BLaER1 (cell line): ENCODE results near the gene KSR2.

Experiments
- H3K27ac ChIP-seq: shearing (Covaris generic); formaldehyde crosslinking; 2 replicates; pipeline ENCODE4 v1.8.1; 2022
- H3K27me3 ChIP-seq: shearing (Covaris generic); formaldehyde crosslinking; 2 replicates; pipeline ENCODE4 v1.8.1; 2022
- H3K36me3 ChIP-seq: shearing (Covaris generic); formaldehyde crosslinking; 2 replicates; pipeline ENCODE4 v1.8.1; 2022
- H3K4me1 ChIP-seq: shearing (Covaris generic); formaldehyde crosslinking; 2 replicates; pipeline ENCODE4 v1.8.1; 2022
- H3K4me2 ChIP-seq: shearing (Covaris generic); formaldehyde crosslinking; 2 replicates; pipeline ENCODE4 v1.8.1; 2022
- H3K4me3 ChIP-seq: shearing (Covaris generic); formaldehyde crosslinking; 2 replicates; pipeline ENCODE4 v1.8.1; 2022
- H3K9ac ChIP-seq: shearing (Covaris generic); formaldehyde crosslinking; 2 replicates; pipeline ENCODE4 v1.8.1; 2022
- H3K9me3 ChIP-seq: shearing (Covaris generic); formaldehyde crosslinking; 2 replicates; pipeline ENCODE4 v1.8.1; 2022
- H4K20me1 ChIP-seq: shearing (Covaris generic); formaldehyde crosslinking; 2 replicates; pipeline ENCODE4 v1.8.1; 2022
- Cebpa-rat ChIP-seq: shearing (Covaris generic); IDR thresholded peaks from 2 replicates; pipeline ENCODE4 v1.8.1; 2022

KSR2 gene

DNA sequence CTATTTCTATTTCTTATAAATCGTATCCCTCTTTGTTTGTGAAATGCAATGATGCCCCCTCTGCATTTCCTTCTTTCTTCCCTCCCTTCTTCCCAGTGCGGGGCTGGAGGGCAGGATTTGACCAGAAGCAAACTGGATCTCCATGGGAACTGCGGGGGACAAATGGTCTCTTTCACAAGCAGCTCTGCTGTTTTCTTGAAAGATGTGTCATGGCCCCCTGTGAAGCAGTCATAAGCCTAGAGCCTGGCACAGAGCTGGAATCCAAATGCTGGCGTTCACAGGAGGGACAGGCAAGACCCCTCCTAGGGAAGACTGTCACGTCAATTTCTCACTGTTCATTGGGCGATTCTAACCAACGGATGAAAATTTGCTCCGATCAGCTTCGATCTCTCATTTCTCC is 403.9 kb downstream of the KSR2 start:
- Histone ChIP-seq H3K36me3 (no peaks in the 10 kb centered on the region), H3K4me3 (no peak overlapping the region), H4K20me1 (no peaks in the 10 kb centered on the region), H3K27ac (no peak overlapping the region), H3K4me1 (peaks cover 15% of the 10 kb centered on the region), H3K4me2 (no peak overlapping the region), H3K27me3 (no peaks in the 10 kb centered on the region; the same call in 1 of the 2 replicates), H3K9me3 (no peaks in the 10 kb centered on the region), H3K9ac (no peak overlapping the region)
- no peak for TF ChIP-seq Cebpa-rat

DNA sequence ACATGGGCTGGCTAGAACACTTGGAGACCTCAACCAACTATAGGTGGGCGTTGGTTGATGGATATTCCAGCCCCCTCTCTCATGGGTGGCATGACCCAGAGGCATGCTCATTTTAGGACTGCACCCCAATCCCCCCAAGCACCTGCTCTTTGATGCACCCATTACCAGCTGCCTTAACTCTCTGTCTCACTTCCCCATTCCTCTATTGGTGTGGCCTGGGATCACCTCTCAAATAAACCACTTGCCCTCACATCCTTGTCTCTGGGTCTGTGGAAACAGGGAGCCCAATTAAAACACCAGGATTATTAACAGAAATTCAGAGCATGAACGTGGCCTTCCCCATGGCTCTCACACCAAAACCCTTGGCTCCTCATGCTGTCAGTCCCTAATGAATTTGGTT is 405.1 kb downstream of the KSR2 start:
- no peak overlapping the region for H3K9ac ChIP-seq
- no peaks in the 10 kb centered on the region; the same call in 1 of the 2 replicates for H3K27me3 ChIP-seq
- H3K4me3 ChIP-seq: no peak overlapping the region
- H3K4me2 ChIP-seq: no peak overlapping the region
- H3K4me1 ChIP-seq: peaks cover 15% of the 10 kb centered on the region
- no peak for TF ChIP-seq Cebpa-rat
- H3K36me3 ChIP-seq: no peaks in the 10 kb centered on the region
- H3K27ac ChIP-seq: no peak overlapping the region
- no peaks in the 10 kb centered on the region for H4K20me1 ChIP-seq
- H3K9me3 ChIP-seq: no peaks in the 10 kb centered on the region

DNA sequence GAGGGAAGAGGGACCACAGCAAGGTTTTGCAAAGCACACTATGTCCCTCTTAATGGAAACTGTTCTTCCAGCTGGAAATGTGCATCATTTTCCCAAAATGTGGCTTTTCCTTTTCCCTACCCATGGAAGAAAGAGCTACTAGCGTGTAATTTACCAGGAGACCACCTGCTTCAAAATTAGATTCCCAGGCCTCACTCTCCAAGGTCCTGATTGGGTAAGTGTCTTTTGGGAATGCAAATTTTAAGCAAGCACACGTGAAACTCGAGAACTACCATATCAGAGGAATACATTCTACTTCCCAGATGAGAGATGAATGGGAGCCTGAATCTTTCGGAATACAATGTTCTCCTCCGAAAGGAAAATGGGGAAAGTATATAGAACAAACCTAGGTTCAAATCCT is 405.8 kb downstream of the KSR2 start:
- Histone ChIP-seq H3K36me3 (no peaks in the 10 kb centered on the region), H3K4me3 (no peak overlapping the region), H3K4me2 (no peak overlapping the region), H4K20me1 (no peaks in the 10 kb centered on the region), H3K4me1 (peaks cover 9% of the 10 kb centered on the region), H3K27me3 (no peaks in the 10 kb centered on the region), H3K27ac (no peak overlapping the region), H3K9me3 (no peaks in the 10 kb centered on the region), H3K9ac (no peak overlapping the region)
- no peak for TF ChIP-seq Cebpa-rat

DNA sequence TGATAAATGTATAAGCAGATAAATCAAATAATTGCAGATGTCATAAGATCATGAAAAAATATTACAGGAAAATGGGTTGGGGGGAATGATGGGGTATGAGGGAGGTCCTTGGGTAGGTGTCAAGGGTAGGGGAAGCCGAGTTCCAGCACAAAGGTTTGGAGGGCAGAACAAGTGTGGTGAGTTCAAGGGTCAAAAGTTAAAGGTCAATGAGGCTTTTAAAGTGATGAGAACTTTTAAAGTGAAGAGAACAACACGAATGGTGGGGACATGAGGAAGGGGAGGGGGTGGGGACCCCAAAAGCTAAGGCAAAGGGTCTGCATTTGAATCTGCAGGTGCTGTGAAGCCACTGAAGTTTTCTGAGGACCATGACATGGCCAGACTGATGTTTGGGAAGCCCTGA is 406.8 kb downstream of the KSR2 start:
- no peaks in the 10 kb centered on the region for H3K27me3 ChIP-seq
- H3K4me1 ChIP-seq: no peaks in the 10 kb centered on the region; the same call in 1 of the 2 replicates
- no peak overlapping the region for H3K27ac ChIP-seq
- no peak for TF ChIP-seq Cebpa-rat
- H3K4me2 ChIP-seq: no peak overlapping the region
- H3K36me3 ChIP-seq: no peaks in the 10 kb centered on the region
- no peak overlapping the region for H3K4me3 ChIP-seq
- H4K20me1 ChIP-seq: no peaks in the 10 kb centered on the region
- no peak overlapping the region for H3K9ac ChIP-seq
- no peaks in the 10 kb centered on the region for H3K9me3 ChIP-seq

DNA sequence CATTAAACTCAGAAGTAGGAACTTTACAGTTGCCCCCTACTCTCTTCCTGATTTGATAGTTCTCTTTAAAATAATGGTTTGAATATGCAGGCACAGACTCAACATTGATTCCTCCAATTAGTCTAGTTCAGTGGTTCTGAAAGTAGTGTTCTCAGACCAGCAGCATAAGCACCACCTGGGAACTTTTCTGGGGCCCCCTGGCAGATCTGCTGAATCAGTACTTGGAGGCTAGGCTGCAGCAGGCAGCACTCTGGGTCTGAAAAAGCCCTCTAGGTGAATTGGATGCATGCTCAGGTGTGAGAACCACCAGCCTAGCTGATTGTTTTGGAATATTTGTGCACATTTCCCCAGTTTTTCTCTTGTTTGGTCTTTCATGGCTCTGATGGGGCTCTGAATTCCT is 408.8 kb downstream of the KSR2 start:
- Histone ChIP-seq H3K4me3 (no peak overlapping the region), H3K9me3 (0 out of 2 replicates have a peak, but pooled peaks cover 2% of the 10 kb centered on the region), H3K4me2 (no peak overlapping the region), H3K27me3 (no peaks in the 10 kb centered on the region), H4K20me1 (no peaks in the 10 kb centered on the region), H3K4me1 (no peaks in the 10 kb centered on the region), H3K36me3 (no peaks in the 10 kb centered on the region), H3K27ac (no peak overlapping the region), H3K9ac (no peak overlapping the region)
- no peak for TF ChIP-seq Cebpa-rat

DNA sequence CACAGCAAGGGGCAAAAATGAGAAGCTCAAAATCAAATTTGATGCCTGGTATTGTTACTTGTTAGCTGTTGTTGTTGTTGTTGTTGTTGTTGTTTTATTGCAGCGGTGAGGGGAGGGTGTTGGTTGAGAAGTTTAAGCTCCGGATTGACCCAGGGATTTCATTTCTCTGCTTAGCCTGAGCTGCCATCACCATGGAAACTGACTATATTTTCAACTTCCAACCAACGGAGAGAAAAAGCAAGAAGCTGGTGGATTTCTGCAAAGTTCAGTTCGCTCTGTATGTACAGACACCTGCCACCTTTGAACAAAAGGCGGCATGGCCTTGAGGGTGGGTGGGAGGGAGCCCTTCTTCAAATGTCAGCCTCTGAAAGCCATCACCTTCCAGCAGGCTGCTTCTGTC is 412.9 kb downstream of the KSR2 start:
- Histone ChIP-seq H4K20me1 (no peaks in the 10 kb centered on the region), H3K9ac (no peak overlapping the region), H3K4me3 (no peak overlapping the region), H3K27ac (no peak overlapping the region), H3K27me3 (no peaks in the 10 kb centered on the region), H3K9me3 (0 out of 2 replicates have a peak, but pooled peaks cover 10% of the 10 kb centered on the region), H3K4me1 (no peaks in the 10 kb centered on the region), H3K4me2 (no peak overlapping the region), H3K36me3 (no peaks in the 10 kb centered on the region)
- no peak for TF ChIP-seq Cebpa-rat

DNA sequence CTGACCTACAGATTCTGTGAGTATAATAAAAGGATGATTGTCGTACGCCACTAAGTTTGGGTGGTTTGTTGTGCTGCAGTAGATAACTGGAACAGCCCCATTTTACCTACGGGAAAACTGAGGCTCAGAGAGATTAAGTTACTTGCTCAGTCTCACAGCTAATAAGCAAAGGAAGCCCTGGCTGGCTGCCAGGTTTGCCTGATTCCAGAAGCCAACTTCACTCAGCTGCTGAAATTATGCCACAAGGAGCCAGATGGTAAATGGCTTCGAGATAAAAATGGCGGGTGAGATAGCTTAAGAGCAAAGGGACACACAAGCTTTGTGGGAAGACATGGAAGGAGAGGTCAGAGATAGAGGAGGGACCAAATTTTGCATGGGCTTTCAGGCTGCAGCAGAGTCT is 415.8 kb downstream of the KSR2 start:
- Histone ChIP-seq H3K4me2 (no peak overlapping the region), H3K27ac (no peak overlapping the region), H3K27me3 (no peaks in the 10 kb centered on the region), H3K4me1 (no peaks in the 10 kb centered on the region), H3K36me3 (no peaks in the 10 kb centered on the region), H3K4me3 (no peak overlapping the region), H3K9me3 (0 out of 2 replicates have a peak, but pooled peaks cover 10% of the 10 kb centered on the region), H4K20me1 (no peaks in the 10 kb centered on the region), H3K9ac (no peak overlapping the region)
- no peak for TF ChIP-seq Cebpa-rat

DNA sequence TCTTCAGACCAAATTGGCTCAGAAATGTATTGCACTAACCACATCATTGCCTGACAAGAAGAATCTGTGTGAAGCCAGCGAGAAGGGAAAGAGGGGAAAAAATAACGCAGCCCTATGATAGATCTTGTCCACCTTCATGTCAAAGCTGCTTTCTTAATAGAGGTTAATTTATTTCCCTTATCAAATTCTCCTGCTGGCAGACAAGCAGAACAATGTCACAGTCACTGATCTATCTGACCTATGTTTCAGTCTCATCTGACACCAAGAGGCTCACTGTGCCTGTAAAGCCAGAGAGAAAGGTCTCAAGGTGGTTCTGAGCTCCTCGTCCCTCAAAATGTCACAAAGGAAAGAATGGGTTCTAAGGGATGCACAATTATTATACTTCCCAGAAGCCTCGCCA is 417.1 kb downstream of the KSR2 start:
- Histone ChIP-seq H3K36me3 (no peaks in the 10 kb centered on the region), H3K4me2 (no peak overlapping the region), H3K4me1 (no peaks in the 10 kb centered on the region), H3K9me3 (0 out of 2 replicates have a peak, but pooled peaks cover 10% of the 10 kb centered on the region), H3K4me3 (no peak overlapping the region), H3K9ac (no peak overlapping the region), H3K27ac (no peak overlapping the region), H4K20me1 (no peaks in the 10 kb centered on the region), H3K27me3 (no peaks in the 10 kb centered on the region)
- no peak for TF ChIP-seq Cebpa-rat

DNA sequence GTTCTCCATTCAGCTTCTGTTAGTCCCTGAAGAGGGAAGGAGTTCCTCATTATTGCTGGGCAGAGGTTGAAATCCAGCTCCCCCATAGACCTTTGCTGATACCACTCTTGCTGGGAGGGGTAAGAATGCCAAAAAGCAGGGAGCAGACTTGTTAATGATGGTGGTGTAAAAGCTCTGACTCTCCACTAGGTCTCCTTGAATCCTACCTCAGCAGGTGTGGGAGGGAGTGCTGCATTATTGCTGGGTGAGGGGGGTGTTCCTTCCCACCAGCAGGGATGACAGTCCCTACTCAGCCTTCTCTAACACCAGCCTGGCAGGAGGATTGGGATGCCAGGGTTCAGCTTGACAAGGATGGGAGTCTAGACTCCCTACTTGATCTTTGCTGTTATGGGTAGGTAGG is 421.6 kb downstream of the KSR2 start:
- Histone ChIP-seq H3K9me3 (no peaks in the 10 kb centered on the region), H4K20me1 (no peaks in the 10 kb centered on the region), H3K27ac (no peak overlapping the region), H3K4me1 (no peaks in the 10 kb centered on the region), H3K9ac (no peak overlapping the region), H3K27me3 (no peaks in the 10 kb centered on the region), H3K4me2 (no peak overlapping the region), H3K4me3 (no peak overlapping the region), H3K36me3 (no peaks in the 10 kb centered on the region)
- TF ChIP-seq Cebpa-rat: no peak

DNA sequence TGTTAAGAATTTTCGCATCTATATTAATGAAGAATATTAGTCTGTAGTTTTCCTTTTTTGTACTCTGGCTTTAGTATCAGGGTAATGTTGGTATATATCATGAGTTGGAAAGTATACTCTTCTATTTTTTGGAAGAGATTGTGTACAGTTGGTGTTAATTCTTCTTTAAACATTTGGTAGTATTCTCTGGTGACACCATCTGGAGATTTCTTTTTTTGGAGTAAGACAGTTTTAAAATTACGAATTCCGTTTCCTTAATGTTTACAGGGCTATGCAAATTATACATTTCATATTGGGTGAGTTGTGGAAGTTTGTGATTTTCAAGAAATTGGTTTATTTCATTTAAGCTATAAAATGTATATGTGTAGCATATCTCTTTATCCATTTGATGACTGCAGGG is 423.6 kb downstream of the KSR2 start:
- no peak overlapping the region for H3K4me3 ChIP-seq
- H3K9ac ChIP-seq: no peak overlapping the region
- TF ChIP-seq Cebpa-rat: no peak
- H3K4me2 ChIP-seq: no peak overlapping the region
- H3K27ac ChIP-seq: no peak overlapping the region
- H3K36me3 ChIP-seq: no peaks in the 10 kb centered on the region
- H3K27me3 ChIP-seq: no peaks in the 10 kb centered on the region
- no peaks in the 10 kb centered on the region for H3K4me1 ChIP-seq
- no peaks in the 10 kb centered on the region for H4K20me1 ChIP-seq
- no peaks in the 10 kb centered on the region for H3K9me3 ChIP-seq

DNA sequence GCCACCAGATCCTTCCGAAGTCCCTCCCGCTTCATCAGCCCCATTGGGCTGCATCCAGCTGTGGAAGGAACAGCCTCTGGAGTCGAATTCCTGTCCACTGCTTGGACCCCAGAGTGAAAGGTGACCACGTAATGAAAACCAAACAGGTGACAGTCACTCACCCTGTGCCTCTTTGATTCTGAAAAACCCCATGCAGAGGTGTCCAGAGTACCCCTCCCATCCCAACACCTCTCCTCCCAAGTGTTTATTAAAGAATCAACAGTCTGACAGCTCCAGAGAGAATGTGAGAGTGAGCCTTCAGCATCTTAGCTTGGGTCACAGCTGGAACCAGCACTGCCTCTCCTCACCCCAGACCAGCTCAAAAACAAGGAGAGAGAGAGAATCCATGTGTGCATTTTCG is 428.8 kb downstream of the KSR2 start:
- H3K4me2 ChIP-seq: no peak overlapping the region
- H3K27ac ChIP-seq: no peak overlapping the region
- H3K9ac ChIP-seq: no peak overlapping the region
- no peaks in the 10 kb centered on the region for H3K4me1 ChIP-seq
- no peak for TF ChIP-seq Cebpa-rat
- H3K9me3 ChIP-seq: no peaks in the 10 kb centered on the region
- no peaks in the 10 kb centered on the region for H4K20me1 ChIP-seq
- H3K4me3 ChIP-seq: no peak overlapping the region
- no peaks in the 10 kb centered on the region for H3K27me3 ChIP-seq
- H3K36me3 ChIP-seq: no peaks in the 10 kb centered on the region
